HG02610 (cell line): ENCODE data around the gene ALDH2.
"Not testable (repeated sequence)": the region's sequence is repeated elsewhere in the genome, so short reads cannot be mapped to it uniquely, and the experiment has no call there.

Source experiments
- ATAC-seq: cut with Tn5 transposase; IDR thresholded peaks from one replicate; pipeline ENCODE4 v1.9.1; 2021; ENCODE audit warnings: mild to moderate bottlenecking, moderate library complexity; ENCODE audit not compliant: unreplicated experiment

Gene ALDH2

GRCh38 chr12:111784953-111785352 lies 18.2 kb downstream of the ALDH2 start:
- no peak for ATAC-seq

GRCh38 chr12:111785651-111786050 lies 18.9 kb downstream of the ALDH2 start:
- no peak for ATAC-seq

GRCh38 chr12:111788178-111788654 lies 21.5 kb downstream of the ALDH2 start:
- no peak for ATAC-seq

GRCh38 chr12:111789779-111790178 lies 23.0 kb downstream of the ALDH2 start:
- ATAC-seq, result no peak

GRCh38 chr12:111791507-111791906 lies 24.8 kb downstream of the ALDH2 start:
- ATAC-seq, result no peak

- ATAC-seq, result no peak
Observed at GRCh38 chr12:111792155-111792855, 25.6 kb downstream of the ALDH2 start.

GRCh38 chr12:111792856-111793235 lies 26.1 kb downstream of the ALDH2 start:
- no peak for ATAC-seq

- ATAC-seq, result no peak
Observed at GRCh38 chr12:111798182-111798581, 31.4 kb downstream of the ALDH2 start.

- ATAC-seq, result no peak
Observed at GRCh38 chr12:111799758-111800157, 33.0 kb downstream of the ALDH2 start.

- ATAC-seq, result no peak
Observed at GRCh38 chr12:111803038-111803626, 36.4 kb downstream of the ALDH2 start.

GRCh38 chr12:111803851-111804250 lies 37.1 kb downstream of the ALDH2 start:
- no peak for ATAC-seq

GRCh38 chr12:111806304-111806703 lies 39.6 kb downstream of the ALDH2 start:
- ATAC-seq, result no peak

GRCh38 chr12:111807232-111807631 lies 40.5 kb downstream of the ALDH2 start:
- no peak for ATAC-seq

GRCh38 chr12:111812881-111813741 lies 46.4 kb downstream of the ALDH2 start:
- peak; percentile 49 for ATAC-seq

- no peak for ATAC-seq
Observed at GRCh38 chr12:111816065-111816615, 49.4 kb downstream of the ALDH2 start.

GRCh38 chr12:111816898-111817297 lies 50.2 kb downstream of the ALDH2 start:
- not testable (repeated sequence) for ATAC-seq

- no peak for ATAC-seq
Observed at GRCh38 chr12:111818340-111818739, 51.6 kb downstream of the ALDH2 start.

- ATAC-seq, result no peak
Observed at GRCh38 chr12:111819191-111820158, 52.7 kb downstream of the ALDH2 start.

GRCh38 chr12:111820828-111821227 lies 54.1 kb downstream of the ALDH2 start:
- ATAC-seq, result not testable (repeated sequence)

- no peak for ATAC-seq
Observed at GRCh38 chr12:111822886-111823285, 56.2 kb downstream of the ALDH2 start.
